Upper lobe of left lung (tissue), 4 donors: Measurements from ENCODE around the gene EXD3.

ENCODE experiments used
- CTCF ChIP-seq, 6 experiments: fragments of 450-650 bp in 4 of 6; fragments of 200-600 bp in 2 of 6; sonication (generic) in 2 of 6; IDR thresholded peaks; one replicate each; pipeline ENCODE4 v1.5.1; 2016 to 2019; ENCODE audit warnings: antibody characterized with exemption in 6 of 6
- EP300 ChIP-seq, 4 donors: sonication (generic); formaldehyde crosslinking; IDR thresholded peaks; one replicate each; pipeline ENCODE4 v1.5.1; 2017; ENCODE audit warnings: antibody characterized with exemption in 4 of 4, control low read depth in 2 of 4
- POLR2A ChIP-seq, 4 donors: fragments of 450-650 bp; IDR thresholded peaks; one replicate each; pipeline ENCODE4 v1.5.1; 2016 to 2017; ENCODE audit warnings: antibody characterized with exemption in 4 of 4, mild to moderate bottlenecking in 2 of 4
- POLR2AphosphoS5 ChIP-seq, 2 donors: sonication (generic); formaldehyde crosslinking; IDR thresholded peaks; one replicate each; pipeline ENCODE4 v1.5.1; 2017; ENCODE audit warnings: antibody characterized with exemption in 2 of 2

- TF ChIP-seq EP300 (IDR thresholded peaks at IDR 0.05) (no peak), POLR2A (IDR thresholded peaks at IDR 0.05) (no peak), CTCF (IDR thresholded peaks at IDR 0.05) (peak in 3 of 6 experiments; percentile 22 to 58 (median 42)), POLR2AphosphoS5 (IDR thresholded peaks at IDR 0.05) (no peak)
These were observed 103.8 kb downstream of the EXD3 start for GRCh38 chr9:137319011-137319738.
